Bronchial epithelial cell (primary cell): ENCODE results near the gene MCTP1. TPM values are rescaled to one million over a fixed set of nuclear protein-coding genes. Genes with fewer than 3 reads are reported as not detected.

Experiments used
- DNase-seq: peaks from one replicate; pipeline ENCODE4 v3.0.0-alpha.2; 2010; ENCODE audit warnings: low read depth
- FAIRE-seq: peaks from 2 replicates; lab custom pipeline; 2011; peaks lifted over from hg19 to GRCh38; lab: Jason Lieb, UNC
- H3K27me3 ChIP-seq: 2 replicates; pipeline ENCODE4 v1.5.1; 2011; ENCODE audit warnings: low read length; ENCODE audit not compliant: control insufficient read depth, insufficient read depth
- H3K36me3 ChIP-seq: 2 replicates; pipeline ENCODE4 v1.5.1; 2011; ENCODE audit warnings: low read length; ENCODE audit not compliant: control insufficient read depth, insufficient read depth
- H3K4me3 ChIP-seq: 2 replicates; pipeline ENCODE4 v1.5.1; 2011; ENCODE audit warnings: mild to moderate bottlenecking, low read depth, low read length, control low read depth
- CTCF ChIP-seq: IDR thresholded peaks from 2 replicates; pipeline ENCODE4 v1.5.1; 2011; ENCODE audit warnings: mild to moderate bottlenecking, moderate library complexity, low read length, control low read depth, inconsistent platforms; ENCODE audit not compliant: insufficient read depth, severe bottlenecking
- total RNA-seq: library from RNA; depleted of rRNA; stranded (reverse); fragments of >200 nt; gene quantifications from 2 replicates; pipeline ENCODE4 v1.2.1, GENCODE V29; 2014

The MCTP1 gene
- total RNA-seq, 1 donor from 2014 or later = 17.9 TPM

DNA sequence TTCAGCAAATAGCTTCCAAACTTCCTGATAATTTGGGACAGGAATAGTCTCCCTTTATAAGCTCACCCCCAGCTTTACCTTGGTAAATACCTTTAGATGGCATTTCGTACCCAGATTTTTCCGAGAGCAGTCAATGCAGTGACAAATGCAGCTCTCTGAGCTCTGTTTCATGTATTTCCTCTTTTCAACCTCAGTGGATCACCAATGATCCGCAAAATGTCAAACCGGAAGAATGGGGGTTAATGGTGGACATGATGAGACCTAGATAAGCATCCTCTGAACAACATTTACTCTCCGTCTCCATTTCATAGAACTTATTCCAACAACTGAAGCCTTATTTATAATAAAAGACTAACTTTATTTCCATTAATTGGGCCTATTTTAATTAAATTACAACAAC is 227.3 kb downstream of the MCTP1 start:
- TF ChIP-seq CTCF = no peak

DNA sequence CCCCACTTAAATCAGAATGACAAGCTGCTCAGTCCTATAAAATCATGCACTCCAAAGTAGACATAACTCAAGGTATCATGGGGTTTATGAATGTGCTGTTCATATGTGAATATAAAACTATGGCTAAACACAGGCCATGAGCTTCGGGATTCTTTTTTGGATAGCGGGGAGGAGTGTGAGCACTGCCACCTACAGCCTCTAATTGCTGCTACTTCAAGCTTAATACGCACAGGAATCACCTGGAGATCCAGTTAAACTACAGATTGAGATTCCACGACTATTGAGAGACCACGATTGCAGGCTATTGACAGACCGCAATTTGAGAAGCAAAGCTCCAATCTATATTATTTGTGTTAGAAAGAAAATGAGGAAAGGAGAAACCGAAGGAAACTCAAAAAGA is 231.6 kb downstream of the MCTP1 start:
- DNase-seq = no peak
- no peak for FAIRE-seq
- no peak for TF ChIP-seq CTCF
- Histone ChIP-seq H3K27me3 (no peaks in the 10 kb centered on the region), H3K4me3 (no peak overlapping the region), H3K36me3 (no peaks in the 10 kb centered on the region)

More for the DNA sequence above, 227.3 kb downstream of the MCTP1 start:
- no peak for FAIRE-seq
- no peaks in the 10 kb centered on the region for H3K27me3 ChIP-seq
- no peak overlapping the region for H3K4me3 ChIP-seq
- H3K36me3 ChIP-seq = no peaks in the 10 kb centered on the region
- no peak for DNase-seq

- Histone ChIP-seq H3K27me3 (no peaks in the 10 kb centered on the region), H3K36me3 (no peaks in the 10 kb centered on the region), H3K4me3 (no peak overlapping the region)
- DNase-seq (no peak), FAIRE-seq (no peak)
- no peak for TF ChIP-seq CTCF
Observed at GRCh38 chr5:95050708-95051107, 234.2 kb downstream of the MCTP1 start.

DNA sequence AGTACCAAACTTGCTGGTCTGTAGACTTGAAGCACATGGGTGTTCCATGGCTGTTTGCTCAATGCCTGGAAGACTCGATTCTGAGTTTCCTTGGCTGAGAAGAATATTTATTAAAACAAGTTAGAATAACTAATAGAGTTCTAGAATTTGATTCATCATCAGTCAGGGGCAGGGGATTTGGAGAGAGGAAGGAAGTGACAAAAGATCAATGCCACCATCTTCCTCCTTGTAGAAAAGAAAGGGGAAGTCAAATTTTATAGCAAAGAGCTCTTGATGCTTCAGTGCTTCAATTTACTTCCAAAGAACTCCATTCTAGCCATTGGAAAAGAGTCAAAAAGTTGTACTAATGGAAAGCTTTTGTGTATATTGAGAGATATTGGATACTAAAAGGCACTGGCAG is 236.3 kb downstream of the MCTP1 start:
- no peaks in the 10 kb centered on the region for H3K27me3 ChIP-seq
- FAIRE-seq (no peak), DNase-seq (no peak)
- no peaks in the 10 kb centered on the region for H3K36me3 ChIP-seq
- no peak for TF ChIP-seq CTCF
- H3K4me3 ChIP-seq = no peak overlapping the region

- no peak for DNase-seq
- FAIRE-seq = no peak
- Histone ChIP-seq H3K27me3 (no peaks in the 10 kb centered on the region), H3K4me3 (no peak overlapping the region), H3K36me3 (no peaks in the 10 kb centered on the region)
- TF ChIP-seq CTCF = no peak
Observed at GRCh38 chr5:95045181-95045965, 239.5 kb downstream of the MCTP1 start.

GRCh38 chr5:95044096-95044495 is 240.8 kb downstream of the MCTP1 start:
- no peak for TF ChIP-seq CTCF
- FAIRE-seq = no peak
- no peaks in the 10 kb centered on the region for H3K36me3 ChIP-seq
- DNase-seq = no peak
- no peaks in the 10 kb centered on the region for H3K27me3 ChIP-seq
- H3K4me3 ChIP-seq = no peak overlapping the region
